ENCODE results near the gene CDYL.
"Not testable (repeated sequence)": the region's sequence is repeated elsewhere in the genome, so short reads cannot be mapped to it uniquely, and the experiment has no call there.

The CDYL gene

GRCh38 chr6:4851035-4851434, 74.8 kb downstream of the CDYL start:
- Histone ChIP-seq H3K4me2 (ENCODE audit: low read length) (no peak overlapping the region), H3K9me3 (replicated peaks; ENCODE audit: low read length) (no peaks in the 10 kb centered on the region), H3K27me3 (ENCODE audit: control insufficient read depth, insufficient read depth, low read length) (no peaks in the 10 kb centered on the region), H3K4me3 (ENCODE audit: low read length) (no peak overlapping the region), H3K9ac (ENCODE audit: low read depth, low read length) (no peak overlapping the region), H3K4me1 (ENCODE audit: control insufficient read depth, insufficient read depth, low read length) (no peaks in the 10 kb centered on the region), H3K36me3 (ENCODE audit: insufficient read depth, low read length) (no peaks in the 10 kb centered on the region)

- H3K4me2 ChIP-seq (ENCODE audit: low read length); H3K27me3 ChIP-seq (ENCODE audit: control insufficient read depth, insufficient read depth, low read length); H3K4me1 ChIP-seq (ENCODE audit: control insufficient read depth, insufficient read depth, low read length); H3K4me3 ChIP-seq (ENCODE audit: low read length); H3K9me3 ChIP-seq (replicated peaks; ENCODE audit: low read length); H3K36me3 ChIP-seq (ENCODE audit: insufficient read depth, low read length); H3K9ac ChIP-seq (ENCODE audit: low read depth, low read length): not testable (repeated sequence)
Observed at GRCh38 chr6:4852186-4852585, 76.0 kb downstream of the CDYL start.

- Histone ChIP-seq H3K27me3 (ENCODE audit: control insufficient read depth, insufficient read depth, low read length) (no peaks in the 10 kb centered on the region), H3K9ac (ENCODE audit: low read depth, low read length) (no peak overlapping the region), H3K4me2 (ENCODE audit: low read length) (no peak overlapping the region), H3K36me3 (ENCODE audit: insufficient read depth, low read length) (no peaks in the 10 kb centered on the region), H3K4me3 (ENCODE audit: low read length) (no peak overlapping the region), H3K4me1 (ENCODE audit: control insufficient read depth, insufficient read depth, low read length) (no peaks in the 10 kb centered on the region), H3K9me3 (replicated peaks; ENCODE audit: low read length) (no peaks in the 10 kb centered on the region)
Observed at GRCh38 chr6:4852938-4853337, 76.7 kb downstream of the CDYL start.

GRCh38 chr6:4853349-4853748, 77.1 kb downstream of the CDYL start:
- Histone ChIP-seq H3K4me2 (ENCODE audit: low read length) (no peak overlapping the region), H3K36me3 (ENCODE audit: insufficient read depth, low read length) (no peaks in the 10 kb centered on the region), H3K4me3 (ENCODE audit: low read length) (no peak overlapping the region), H3K9me3 (replicated peaks; ENCODE audit: low read length) (no peaks in the 10 kb centered on the region), H3K4me1 (ENCODE audit: control insufficient read depth, insufficient read depth, low read length) (no peaks in the 10 kb centered on the region), H3K9ac (ENCODE audit: low read depth, low read length) (no peak overlapping the region), H3K27me3 (ENCODE audit: control insufficient read depth, insufficient read depth, low read length) (no peaks in the 10 kb centered on the region)

DNA sequence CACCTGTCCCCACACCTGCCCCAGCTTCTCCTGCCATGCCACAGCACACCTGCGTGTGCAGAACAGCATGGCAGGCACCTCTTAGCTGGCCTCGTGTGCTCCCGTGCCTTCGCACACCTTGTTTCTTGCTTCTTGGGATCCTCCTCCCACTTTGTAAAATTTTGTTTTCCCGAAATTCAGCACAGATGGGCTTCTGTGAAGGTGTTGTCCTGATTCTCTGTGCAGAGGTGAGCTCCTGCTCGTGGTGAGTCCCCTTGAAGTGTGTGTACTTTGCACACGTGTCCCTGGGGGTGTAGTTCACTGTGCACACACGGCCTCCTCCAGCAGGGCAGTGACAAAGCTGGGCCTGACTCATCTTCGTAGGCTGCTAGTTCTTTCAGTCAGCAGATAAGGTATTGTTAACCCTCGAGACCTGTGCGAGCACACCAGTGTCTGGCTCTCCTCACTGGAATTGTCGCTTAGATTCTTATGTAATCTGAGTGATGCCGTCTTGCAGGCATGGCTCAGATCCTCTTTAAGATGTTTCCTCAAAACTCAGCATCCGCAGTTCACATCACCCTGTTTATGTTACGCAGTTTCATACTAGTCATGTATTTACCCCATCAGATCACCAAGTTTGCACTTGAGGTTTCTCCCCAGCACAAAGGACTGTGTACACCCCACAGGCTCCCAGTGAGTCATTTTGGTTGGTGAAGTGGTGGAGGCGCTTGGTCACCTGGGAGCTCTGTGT, 77.7 kb downstream of the CDYL start:
- H3K36me3 ChIP-seq (ENCODE audit: insufficient read depth, low read length) = no peaks in the 10 kb centered on the region
- no peaks in the 10 kb centered on the region for H3K4me1 ChIP-seq (ENCODE audit: control insufficient read depth, insufficient read depth, low read length)
- no peak overlapping the region for H3K4me2 ChIP-seq (ENCODE audit: low read length)
- no peaks in the 10 kb centered on the region for H3K27me3 ChIP-seq (ENCODE audit: control insufficient read depth, insufficient read depth, low read length)
- no peak overlapping the region for H3K4me3 ChIP-seq (ENCODE audit: low read length)
- H3K9ac ChIP-seq (ENCODE audit: low read depth, low read length) = no peak overlapping the region
- no peaks in the 10 kb centered on the region for H3K9me3 ChIP-seq (replicated peaks; ENCODE audit: low read length)

DNA sequence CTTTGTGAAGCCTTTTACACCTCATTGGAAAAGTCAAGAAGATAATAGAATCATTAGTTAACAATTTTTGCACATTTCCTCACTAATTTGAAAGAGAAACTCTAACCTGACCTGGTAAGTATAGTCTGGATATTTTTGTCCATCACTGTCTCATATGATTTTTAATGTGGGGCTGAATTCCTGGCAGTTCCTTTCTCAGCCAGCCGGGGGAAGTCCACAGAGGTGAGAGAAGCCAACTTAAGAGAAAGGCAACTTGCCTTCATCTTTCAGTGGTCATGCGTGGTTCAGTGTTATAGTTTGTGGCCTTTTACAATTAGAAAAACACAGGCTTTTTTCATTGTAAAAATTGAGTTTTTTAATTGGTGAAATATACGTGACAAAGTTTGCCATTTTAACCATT, 80.6 kb downstream of the CDYL start:
- Histone ChIP-seq H3K36me3 (ENCODE audit: insufficient read depth, low read length) (no peaks in the 10 kb centered on the region), H3K9me3 (replicated peaks; ENCODE audit: low read length) (no peaks in the 10 kb centered on the region), H3K4me3 (ENCODE audit: low read length) (no peak overlapping the region), H3K27me3 (ENCODE audit: control insufficient read depth, insufficient read depth, low read length) (no peaks in the 10 kb centered on the region), H3K4me1 (ENCODE audit: control insufficient read depth, insufficient read depth, low read length) (no peaks in the 10 kb centered on the region), H3K4me2 (ENCODE audit: low read length) (no peak overlapping the region), H3K9ac (ENCODE audit: low read depth, low read length) (no peak overlapping the region)

GRCh38 chr6:4858194-4859015, 82.2 kb downstream of the CDYL start:
- Histone ChIP-seq H3K27me3 (ENCODE audit: control insufficient read depth, insufficient read depth, low read length) (no peaks in the 10 kb centered on the region), H3K36me3 (ENCODE audit: insufficient read depth, low read length) (no peaks in the 10 kb centered on the region), H3K4me2 (ENCODE audit: low read length) (no peak overlapping the region), H3K4me1 (ENCODE audit: control insufficient read depth, insufficient read depth, low read length) (no peaks in the 10 kb centered on the region), H3K9me3 (replicated peaks; ENCODE audit: low read length) (no peaks in the 10 kb centered on the region), H3K9ac (ENCODE audit: low read depth, low read length) (no peak overlapping the region), H3K4me3 (ENCODE audit: low read length) (no peak overlapping the region)

- Histone ChIP-seq H3K4me1 (ENCODE audit: control insufficient read depth, insufficient read depth, low read length) (no peaks in the 10 kb centered on the region), H3K36me3 (ENCODE audit: insufficient read depth, low read length) (no peaks in the 10 kb centered on the region), H3K4me2 (ENCODE audit: low read length) (no peak overlapping the region), H3K9me3 (replicated peaks; ENCODE audit: low read length) (no peaks in the 10 kb centered on the region), H3K4me3 (ENCODE audit: low read length) (no peak overlapping the region), H3K27me3 (ENCODE audit: control insufficient read depth, insufficient read depth, low read length) (no peaks in the 10 kb centered on the region), H3K9ac (ENCODE audit: low read depth, low read length) (no peak overlapping the region)
Observed at GRCh38 chr6:4860387-4860786, 84.2 kb downstream of the CDYL start.

DNA sequence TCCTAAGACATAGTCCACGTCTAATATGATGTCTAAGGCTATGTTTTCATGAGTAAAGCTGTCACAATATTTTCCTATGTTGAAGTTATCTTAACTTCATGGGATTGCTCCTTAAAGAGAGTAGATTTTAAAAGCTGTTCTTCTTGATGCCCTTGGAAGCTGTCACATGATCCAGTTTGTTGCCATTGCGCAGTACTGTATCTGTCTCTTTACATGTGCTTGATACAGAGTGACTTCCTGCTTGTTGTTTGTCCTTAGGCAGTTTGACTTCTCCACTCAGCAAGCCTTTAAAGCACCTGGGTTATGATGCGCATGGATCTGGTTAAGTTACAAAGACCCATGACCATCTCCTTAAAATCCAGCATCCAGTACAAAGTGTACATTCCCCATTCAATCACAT, 85.4 kb downstream of the CDYL start:
- no peak overlapping the region for H3K4me2 ChIP-seq (ENCODE audit: low read length)
- H3K4me3 ChIP-seq (ENCODE audit: low read length) = no peak overlapping the region
- H3K36me3 ChIP-seq (ENCODE audit: insufficient read depth, low read length) = no peaks in the 10 kb centered on the region
- no peaks in the 10 kb centered on the region for H3K9me3 ChIP-seq (replicated peaks; ENCODE audit: low read length)
- H3K27me3 ChIP-seq (ENCODE audit: control insufficient read depth, insufficient read depth, low read length) = no peaks in the 10 kb centered on the region
- no peaks in the 10 kb centered on the region for H3K4me1 ChIP-seq (ENCODE audit: control insufficient read depth, insufficient read depth, low read length)
- no peak overlapping the region for H3K9ac ChIP-seq (ENCODE audit: low read depth, low read length)

DNA sequence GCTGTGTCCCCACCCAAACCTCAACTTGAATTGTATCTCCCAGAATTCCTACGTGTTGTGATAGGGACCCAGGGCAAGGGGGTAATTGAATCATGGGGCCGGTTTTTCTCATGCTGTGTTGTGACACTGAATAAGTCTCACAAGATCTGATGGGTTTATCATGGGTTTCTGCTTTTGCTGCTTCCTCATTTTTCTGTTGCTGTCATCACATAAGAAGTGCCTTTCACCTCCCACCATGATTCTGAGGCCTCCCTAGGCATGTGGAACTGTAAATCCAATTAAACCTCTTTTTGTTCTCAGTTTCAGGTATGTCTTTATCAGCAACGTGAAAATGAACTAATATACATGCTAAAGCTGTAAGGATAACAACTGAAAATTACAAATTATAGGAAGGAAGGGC, 88.3 kb downstream of the CDYL start:
- Histone ChIP-seq H3K9me3 (replicated peaks; ENCODE audit: low read length) (no peaks in the 10 kb centered on the region), H3K27me3 (ENCODE audit: control insufficient read depth, insufficient read depth, low read length) (no peaks in the 10 kb centered on the region), H3K36me3 (ENCODE audit: insufficient read depth, low read length) (no peaks in the 10 kb centered on the region), H3K9ac (ENCODE audit: low read depth, low read length) (no peak overlapping the region), H3K4me3 (ENCODE audit: low read length) (no peak overlapping the region), H3K4me1 (ENCODE audit: control insufficient read depth, insufficient read depth, low read length) (no peaks in the 10 kb centered on the region), H3K4me2 (ENCODE audit: low read length) (no peak overlapping the region)

DNA sequence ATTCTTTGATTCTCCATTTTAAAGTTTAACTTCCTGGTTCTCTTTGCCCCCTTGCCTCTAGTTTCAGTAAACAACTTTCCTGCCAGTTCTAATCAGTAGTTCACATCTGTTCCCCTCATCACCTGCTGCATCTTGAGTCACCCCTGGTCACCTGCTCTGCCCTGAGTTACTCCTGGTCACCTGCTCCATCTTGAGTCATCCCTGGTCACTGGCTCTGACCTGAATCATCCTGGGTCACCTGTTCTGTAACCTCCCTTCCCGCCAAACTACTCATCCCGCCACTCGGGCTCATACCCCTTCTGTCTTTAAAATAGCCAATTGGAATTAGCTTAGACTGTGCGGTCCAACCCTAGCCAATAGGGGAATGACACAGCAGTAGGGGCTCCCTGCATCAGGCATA, 88.8 kb downstream of the CDYL start:
- H3K27me3 ChIP-seq (ENCODE audit: control insufficient read depth, insufficient read depth, low read length); H3K9ac ChIP-seq (ENCODE audit: low read depth, low read length); H3K4me3 ChIP-seq (ENCODE audit: low read length); H3K4me2 ChIP-seq (ENCODE audit: low read length); H3K9me3 ChIP-seq (replicated peaks; ENCODE audit: low read length); H3K4me1 ChIP-seq (ENCODE audit: control insufficient read depth, insufficient read depth, low read length); H3K36me3 ChIP-seq (ENCODE audit: insufficient read depth, low read length): not testable (repeated sequence)
